ENCODE results near the gene RUNX1.

- TF ChIP-seq CTCF (IDR thresholded peaks at IDR 0.05; ENCODE audit: low read depth, low read length) (no peak), EZH2phosphoT487 (IDR thresholded peaks at IDR 0.05; ENCODE audit: low read depth) (no peak)
These were observed 222.3 kb downstream of the RUNX1 start for GRCh38 chr21:34826836-34827235.
